Occipital lobe (tissue), 2 donors: ENCODE measurements around the gene ATAD3A. TPM values are rescaled to one million over a fixed set of nuclear protein-coding genes. Genes with fewer than 3 reads are reported as not detected.
A peak's percentile ranks its signal among the peaks of the same experiment; 100 is the strongest.
"Not testable (repeated sequence)": the region's sequence is repeated elsewhere in the genome, so short reads cannot be mapped to it uniquely, and the experiment has no call there.

Source experiments
- DNase-seq: peaks from one replicate; lab custom pipeline; 2025; lab: John Stamatoyannopoulos, UW
- total RNA-seq: library from RNA; depleted of rRNA; stranded (reverse); fragments of >200 nt; gene quantifications from one replicate; pipeline ENCODE4 v1.2.3, GENCODE V29; 2014

The ATAD3A gene
- total RNA-seq, 1 donor from 2014 or later, result 7.3 TPM

- not testable (repeated sequence) for DNase-seq
These were observed 11.3 kb downstream of the ATAD3A start for GRCh38 chr1:1523226-1523625.

GRCh38 chr1:1523651-1524050, 11.7 kb downstream of the ATAD3A start:
- not testable (repeated sequence) for DNase-seq

- DNase-seq, result not testable (repeated sequence)
These were observed 12.9 kb downstream of the ATAD3A start for GRCh38 chr1:1524750-1525383.

- not testable (repeated sequence) for DNase-seq
These were observed 14.5 kb downstream of the ATAD3A start for GRCh38 chr1:1526476-1526875.

GRCh38 chr1:1527092-1527816, 15.3 kb downstream of the ATAD3A start:
- no peak for DNase-seq

- DNase-seq, result no peak
These were observed 16.6 kb downstream of the ATAD3A start for GRCh38 chr1:1528301-1529267.

GRCh38 chr1:1529321-1529720, 17.4 kb downstream of the ATAD3A start:
- no peak for DNase-seq

GRCh38 chr1:1529936-1530335, 18.0 kb downstream of the ATAD3A start:
- DNase-seq, result no peak

GRCh38 chr1:1531947-1532346, 20.0 kb downstream of the ATAD3A start:
- no peak for DNase-seq

GRCh38 chr1:1533176-1533893, 21.4 kb downstream of the ATAD3A start:
- not testable (repeated sequence) for DNase-seq

GRCh38 chr1:1533894-1534291, 21.9 kb downstream of the ATAD3A start:
- not testable (repeated sequence) for DNase-seq

GRCh38 chr1:1534401-1535154, 22.6 kb downstream of the ATAD3A start:
- DNase-seq, result no peak

GRCh38 chr1:1535201-1536018, 23.4 kb downstream of the ATAD3A start:
- DNase-seq, result no peak

- no peak for DNase-seq
These were observed 24.3 kb downstream of the ATAD3A start for GRCh38 chr1:1536019-1536937.

GRCh38 chr1:1536938-1537546, 25.1 kb downstream of the ATAD3A start:
- no peak for DNase-seq

GRCh38 chr1:1537626-1538250, 25.8 kb downstream of the ATAD3A start:
- DNase-seq, result peak; percentile 23

- DNase-seq, result no peak
These were observed 26.4 kb downstream of the ATAD3A start for GRCh38 chr1:1538334-1538733.

GRCh38 chr1:1538989-1539309, 27.0 kb downstream of the ATAD3A start:
- no peak for DNase-seq
